ENCODE measurements around the gene PHF21B.
"Not testable (repeated sequence)": the region's sequence is repeated elsewhere in the genome, so short reads cannot be mapped to it uniquely, and the experiment has no call there.

The PHF21B gene

DNA sequence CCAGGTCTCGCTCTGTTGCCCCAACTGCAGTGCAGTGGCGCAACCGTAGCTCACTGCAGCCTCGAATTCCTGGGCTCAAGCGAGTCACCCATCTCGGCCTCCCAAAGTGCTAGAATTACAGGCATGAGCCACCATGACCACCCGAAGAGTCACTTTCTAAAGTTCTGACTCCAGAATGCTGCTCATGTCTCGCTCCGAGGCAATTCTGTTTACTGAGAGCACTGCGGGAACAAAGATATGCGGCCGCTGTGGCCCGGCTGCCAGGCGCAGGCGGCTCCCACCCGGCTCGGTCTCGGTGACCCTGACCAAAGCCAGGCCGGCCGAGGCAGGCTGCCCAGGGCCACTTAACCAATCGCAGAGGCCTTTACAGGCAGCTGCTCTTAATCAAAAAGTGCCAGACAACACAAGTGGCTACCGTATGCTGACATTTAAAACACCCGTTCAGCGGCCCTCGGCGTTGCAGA, 78.7 kb downstream of the PHF21B start:
- no peak for DNase-seq

DNA sequence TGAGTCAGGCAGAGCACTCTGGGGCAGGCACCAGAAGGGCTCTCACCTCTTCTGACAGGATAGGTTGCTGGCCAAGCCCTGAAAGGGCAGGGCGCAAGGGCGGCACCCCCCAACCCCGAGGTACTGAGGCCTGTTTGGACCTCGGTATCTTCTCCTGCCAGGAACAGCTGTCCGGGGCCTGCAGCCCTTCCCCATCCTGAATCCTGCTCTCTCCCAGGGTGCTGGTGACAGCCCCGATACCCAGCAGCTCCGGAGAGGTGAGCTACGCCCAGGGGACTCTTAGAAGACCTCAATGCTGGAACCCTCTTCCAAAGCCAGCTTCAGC, 79.1 kb downstream of the PHF21B start:
- DNase-seq = no peak

DNA sequence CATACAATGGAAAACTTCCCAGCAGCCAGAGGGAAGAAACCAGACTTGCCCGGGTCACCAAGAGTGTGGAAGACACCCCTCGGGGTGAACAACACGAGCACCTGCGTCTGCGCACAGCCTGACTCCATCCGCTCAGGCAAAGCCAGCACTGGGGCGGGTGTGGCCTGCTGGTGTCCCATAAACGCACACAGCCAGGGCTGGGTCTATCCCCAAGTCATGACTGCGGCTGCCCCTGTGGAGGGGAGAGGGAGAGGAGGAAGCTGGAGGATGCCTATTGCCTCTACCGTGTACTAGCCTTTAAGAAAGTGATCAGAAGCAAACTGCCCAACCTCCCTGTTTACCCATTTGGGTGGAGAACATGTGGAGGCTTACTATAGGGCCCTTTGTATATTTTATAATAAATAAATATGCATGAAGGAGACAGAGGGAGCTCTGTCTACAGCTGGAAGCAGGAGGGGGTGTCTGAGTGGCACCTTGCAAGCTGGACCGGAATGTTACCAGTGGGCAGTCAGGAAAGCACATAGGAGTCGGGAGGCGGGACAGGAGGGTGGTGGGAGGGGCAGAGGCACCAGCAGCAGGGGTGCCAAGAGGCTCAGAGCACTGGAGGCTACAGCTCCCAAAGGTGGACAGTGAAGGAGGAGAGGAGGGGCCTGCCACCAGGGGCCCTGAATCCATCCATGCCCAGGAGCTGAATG, 79.6 kb downstream of the PHF21B start:
- DNase-seq = no peak

DNA sequence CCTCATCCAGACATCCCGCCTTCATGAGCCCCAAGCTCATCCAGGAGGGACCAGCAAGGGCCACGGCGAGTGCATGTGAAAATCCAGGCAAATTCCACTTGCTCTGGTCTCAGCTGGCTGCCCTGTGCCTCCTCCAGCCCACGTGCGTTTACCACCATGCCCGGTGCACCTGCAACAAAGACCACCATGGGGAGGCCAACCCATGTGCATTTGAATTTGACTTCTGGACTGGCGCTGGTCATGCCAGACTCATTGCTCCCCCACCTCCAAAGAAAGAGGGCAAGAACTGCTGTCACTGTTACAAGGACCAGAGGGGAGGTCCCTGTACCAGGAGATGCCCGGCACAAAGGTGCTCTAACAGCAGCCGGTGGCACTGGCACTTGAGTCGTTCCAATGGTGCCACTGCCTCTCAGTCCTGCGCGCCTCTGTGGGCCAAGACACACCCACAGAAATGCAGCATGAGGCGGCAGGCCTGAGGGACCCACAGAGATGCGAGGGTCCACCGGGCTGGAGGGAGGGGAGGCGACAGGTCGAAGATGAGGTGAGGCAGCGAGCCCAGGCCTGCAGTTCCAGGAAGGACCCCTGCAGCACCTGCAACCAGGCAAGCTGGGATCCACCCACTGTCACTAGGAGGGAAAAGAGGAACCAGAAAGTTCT, 80.3 kb downstream of the PHF21B start:
- DNase-seq = no peak

DNA sequence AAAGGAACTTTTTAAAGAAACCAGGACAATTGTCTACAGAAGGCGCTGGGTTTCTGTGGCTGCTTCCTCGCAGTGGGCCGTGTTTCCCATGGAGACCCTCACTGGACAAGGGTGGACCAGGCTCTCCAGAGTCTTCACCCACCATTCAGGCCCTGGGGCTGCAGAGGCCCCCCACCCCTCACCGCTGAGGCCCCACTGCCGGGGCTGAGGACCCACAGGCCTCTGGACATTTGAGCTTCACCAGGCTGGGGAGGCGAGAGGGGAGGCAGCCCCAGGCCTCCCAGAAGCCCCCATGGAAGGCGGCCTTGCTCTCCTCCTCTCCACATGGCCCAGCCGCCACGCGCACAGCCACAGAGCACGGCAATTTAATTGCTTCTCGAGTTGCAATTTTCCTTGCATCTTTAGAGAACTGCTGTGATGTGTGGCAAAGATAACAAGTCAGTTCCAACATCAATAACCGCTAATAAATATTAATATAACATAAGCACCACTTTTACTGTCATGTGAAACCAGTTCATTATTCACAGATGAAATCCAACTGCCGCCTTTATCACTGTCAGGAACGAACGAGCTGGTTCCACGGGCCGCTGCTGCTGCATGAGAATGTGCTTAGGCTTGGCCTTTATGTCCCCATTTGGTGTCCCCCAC, 81.0 kb downstream of the PHF21B start:
- no peak for DNase-seq

DNA sequence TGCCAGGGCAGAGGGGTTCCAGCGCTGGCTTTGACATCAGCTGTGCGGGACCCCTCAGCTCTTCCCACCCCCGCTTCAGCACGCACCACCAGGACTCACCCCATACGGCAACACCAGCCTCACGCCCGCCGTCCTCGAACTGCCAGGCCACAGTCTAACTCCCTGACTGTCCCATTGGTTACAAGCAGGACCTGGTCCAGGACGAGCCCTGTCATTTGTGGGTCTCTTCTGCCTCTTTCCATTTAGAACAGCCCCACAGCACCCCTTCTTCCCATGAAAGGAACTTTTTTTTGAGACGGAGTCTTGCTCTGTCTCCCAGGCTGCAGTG, 81.7 kb downstream of the PHF21B start:
- DNase-seq = no peak

DNA sequence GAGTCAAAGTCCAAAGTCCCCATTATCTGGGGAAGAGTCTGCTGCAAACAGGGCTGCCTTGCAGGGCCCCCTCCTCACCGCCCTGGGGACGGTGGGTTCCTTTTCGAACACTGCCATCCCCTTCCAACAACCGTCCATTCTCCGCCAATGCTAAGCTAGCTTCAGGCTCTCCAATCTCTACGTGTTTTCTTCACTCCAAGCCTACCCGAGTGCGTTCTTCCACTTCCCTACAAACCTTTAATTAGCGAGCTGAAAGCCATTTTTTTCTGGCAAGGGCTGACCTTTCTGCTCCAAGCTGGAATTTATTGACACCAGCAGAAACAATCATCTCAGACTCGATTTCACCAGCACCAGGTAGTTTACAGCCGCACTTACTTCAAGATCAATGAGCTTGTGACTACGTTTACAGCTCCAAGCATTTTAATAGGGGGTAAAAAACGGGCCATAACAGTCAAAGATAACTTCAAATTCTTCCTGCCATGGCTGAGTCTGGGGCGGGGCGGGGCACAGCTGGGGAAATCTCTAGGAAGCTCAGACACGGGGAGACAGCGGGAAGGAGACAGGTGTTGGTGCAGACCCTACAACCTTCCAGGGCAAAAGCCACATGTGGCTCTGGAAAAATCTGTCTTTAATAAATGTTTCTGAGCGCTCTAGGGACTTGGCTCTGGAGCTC, 82.2 kb downstream of the PHF21B start:
- DNase-seq = no peak

DNA sequence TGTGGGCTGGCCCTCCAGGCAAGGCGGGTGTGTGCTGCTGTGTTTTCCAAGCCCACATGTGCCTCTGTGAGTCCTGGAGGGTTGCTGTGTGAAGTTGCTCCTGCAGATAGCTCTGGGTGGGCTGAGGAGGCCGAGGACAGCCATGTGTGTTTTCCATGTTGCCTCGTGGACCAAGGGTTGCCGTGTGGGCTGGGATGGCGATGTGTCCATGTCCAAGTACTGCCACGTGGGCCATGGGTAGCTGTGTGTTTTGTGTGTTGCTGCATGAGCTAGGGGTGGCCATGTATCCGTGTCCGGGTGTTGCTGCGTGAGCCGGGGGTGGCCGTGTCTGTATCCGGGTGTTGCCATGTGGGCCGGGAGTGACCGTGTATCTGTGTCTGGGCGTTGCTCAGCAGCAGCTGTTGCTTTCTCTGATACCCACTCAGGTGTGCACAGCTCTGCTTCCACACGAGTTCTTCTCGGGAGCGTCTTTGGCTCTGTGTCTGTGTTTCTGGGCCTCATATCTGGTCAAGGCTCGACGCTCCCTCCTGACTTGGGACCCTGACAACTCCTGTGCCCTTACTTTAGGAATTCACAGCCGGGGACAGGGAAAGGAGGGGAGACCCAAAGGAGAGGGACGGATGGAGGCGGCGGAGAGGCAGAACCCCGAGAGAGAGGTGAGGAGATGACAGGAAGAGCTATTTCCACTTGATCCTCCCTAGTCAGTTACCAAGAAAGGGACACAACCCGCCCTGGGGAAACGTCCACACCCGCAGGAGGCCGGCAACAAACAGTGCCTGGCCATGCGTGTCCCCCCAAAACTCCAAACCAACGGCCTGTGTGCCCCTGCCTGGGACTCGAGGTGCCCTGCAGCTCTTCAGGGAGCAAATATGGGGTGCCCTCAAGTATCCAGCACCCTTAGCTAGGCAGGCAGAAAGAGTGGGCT, 83.1 kb downstream of the PHF21B start:
- no peak for DNase-seq

DNA sequence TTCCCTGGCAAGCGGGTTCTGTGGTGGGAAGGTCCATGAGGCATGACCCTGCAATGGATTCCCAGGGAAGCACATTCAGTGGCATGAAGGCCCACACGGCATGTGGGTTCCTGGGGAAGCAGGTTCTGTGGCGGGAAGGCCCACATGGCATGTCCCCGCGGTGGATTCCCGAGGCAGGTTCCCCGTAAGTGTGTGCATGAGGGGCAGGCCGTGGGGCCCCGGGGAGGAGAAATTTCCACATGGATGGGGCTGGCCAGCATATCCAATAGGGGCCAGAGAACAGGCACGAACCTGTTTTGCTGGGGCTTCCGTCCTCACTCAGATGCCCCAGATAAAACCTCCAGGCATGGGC, 83.7 kb downstream of the PHF21B start:
- no peak for DNase-seq

DNA sequence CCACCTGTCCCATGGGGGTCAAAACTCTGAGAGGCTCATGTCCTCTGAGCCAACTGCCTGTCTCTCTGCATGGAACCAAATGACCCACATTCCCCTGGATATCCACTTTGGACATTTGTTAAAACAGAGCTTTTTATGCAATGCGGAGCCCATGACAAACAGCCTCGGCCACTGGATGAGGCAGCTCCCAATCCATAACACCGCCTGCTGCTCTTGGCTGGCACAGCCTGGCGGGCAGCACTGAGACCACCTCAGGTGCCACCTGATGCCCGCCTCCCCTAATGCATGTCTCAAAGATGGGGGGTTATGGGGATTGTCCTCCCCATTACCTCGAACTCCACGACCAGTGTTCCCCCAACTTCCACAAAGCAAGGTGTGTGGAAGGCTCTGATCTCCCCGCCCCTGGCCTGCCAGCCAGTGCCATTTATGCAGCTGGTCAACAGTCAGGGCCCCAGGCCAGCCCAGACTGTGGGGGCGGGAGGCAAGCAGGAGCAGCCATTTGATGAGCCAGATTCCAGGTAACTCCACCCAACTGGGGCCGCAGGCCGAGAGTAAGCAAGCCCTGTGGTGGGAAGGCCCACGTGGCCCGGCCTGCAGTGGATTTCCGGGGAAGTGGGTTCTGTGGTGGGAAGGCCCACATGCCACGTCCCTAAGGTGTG, 84.2 kb downstream of the PHF21B start:
- DNase-seq = no peak

DNA sequence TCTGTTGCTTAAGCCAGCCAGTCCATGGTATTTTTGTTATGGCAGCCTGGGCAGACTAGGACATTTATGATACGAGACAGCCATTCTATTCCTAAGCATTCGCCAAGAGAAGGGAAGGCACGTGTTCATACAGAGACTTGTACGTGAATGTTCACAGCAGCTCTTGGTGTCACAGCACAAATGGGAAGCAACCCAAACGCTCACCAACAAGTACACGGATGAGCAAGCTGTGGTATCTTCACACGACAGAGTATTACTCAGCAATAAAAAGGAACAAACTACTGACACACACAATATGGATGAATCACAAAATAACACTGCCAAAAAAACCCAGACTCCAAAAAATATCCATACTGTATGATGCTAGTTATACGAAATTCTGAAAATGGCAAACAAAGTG, 85.1 kb downstream of the PHF21B start:
- no peak for DNase-seq

DNA sequence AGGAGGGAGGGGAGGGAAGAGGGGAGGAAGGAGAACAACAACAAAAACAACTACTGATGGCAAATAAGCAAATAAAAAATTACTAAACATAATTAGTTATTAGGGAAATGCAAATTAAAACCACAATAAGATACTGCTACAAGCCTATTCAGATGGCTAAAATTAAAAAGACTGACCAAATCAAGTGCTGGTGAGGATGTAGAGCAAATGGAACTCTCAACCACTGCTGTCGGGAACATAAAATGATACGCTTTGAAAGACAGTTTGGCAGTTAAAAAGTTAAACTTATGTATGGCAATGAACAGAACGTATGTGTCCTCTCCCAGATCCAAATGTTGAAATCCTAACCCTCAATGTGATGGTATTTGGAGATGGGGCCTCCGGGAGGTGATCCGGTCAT, 85.7 kb downstream of the PHF21B start:
- DNase-seq = no peak

DNA sequence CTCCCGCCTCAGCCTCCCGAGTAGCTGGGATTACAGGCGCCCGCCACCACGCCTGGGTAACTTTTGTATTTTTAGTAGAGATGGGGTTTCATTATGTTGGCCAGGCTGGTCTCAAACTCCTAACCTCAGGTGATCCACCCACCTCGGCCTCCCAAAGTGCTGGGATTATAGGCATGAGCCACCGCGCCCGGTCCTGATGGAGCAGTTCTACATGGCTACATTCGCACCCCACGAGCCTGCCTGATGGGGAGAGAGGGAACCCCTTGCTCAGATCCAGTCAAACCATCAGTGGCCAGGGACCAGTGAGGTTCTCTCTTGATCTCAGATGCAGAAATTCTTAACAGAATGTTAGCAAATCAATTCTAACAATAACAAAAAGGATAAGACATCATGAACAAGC, 88.0 kb downstream of the PHF21B start:
- DNase-seq = not testable (repeated sequence)

DNA sequence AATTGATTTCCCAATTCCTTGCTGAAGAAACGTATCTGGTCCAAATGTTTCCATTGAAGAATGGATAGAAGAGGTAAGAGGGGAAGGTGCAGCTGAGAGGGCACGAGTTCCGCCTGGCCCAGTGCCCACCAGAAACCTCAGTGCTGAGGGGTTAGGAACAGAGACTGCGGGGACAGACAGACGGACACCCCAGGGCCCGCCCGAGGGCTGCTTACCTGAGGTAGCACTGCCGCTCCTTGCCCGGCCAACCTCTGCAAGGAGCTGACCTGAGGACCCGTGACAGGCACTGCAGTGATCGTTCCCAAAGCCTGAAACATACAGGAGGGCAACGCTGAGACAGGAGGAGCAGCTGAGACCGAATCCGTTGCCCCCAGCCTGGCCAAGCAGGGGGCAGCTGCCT, 89.6 kb downstream of the PHF21B start:
- no peak for DNase-seq

DNA sequence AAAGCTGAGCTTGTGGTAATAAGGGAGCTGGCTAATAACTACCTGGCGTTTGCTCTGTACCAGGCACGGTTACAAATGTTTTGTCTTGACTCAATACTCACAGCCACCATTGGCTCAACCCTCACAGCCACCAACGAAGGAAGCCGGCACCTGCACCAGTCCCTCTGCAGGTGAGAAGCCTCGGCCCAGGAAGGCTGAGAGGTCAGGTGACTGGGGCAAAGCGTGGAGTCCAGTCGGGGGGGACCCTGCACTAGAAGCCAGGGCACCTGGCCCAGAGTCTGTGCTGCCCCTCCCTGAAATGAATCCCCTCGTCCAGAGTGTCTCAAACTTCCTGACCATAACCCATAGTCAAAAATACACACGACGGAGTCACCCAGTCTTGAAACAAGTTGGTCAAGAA, 90.1 kb downstream of the PHF21B start:
- no peak for DNase-seq

DNA sequence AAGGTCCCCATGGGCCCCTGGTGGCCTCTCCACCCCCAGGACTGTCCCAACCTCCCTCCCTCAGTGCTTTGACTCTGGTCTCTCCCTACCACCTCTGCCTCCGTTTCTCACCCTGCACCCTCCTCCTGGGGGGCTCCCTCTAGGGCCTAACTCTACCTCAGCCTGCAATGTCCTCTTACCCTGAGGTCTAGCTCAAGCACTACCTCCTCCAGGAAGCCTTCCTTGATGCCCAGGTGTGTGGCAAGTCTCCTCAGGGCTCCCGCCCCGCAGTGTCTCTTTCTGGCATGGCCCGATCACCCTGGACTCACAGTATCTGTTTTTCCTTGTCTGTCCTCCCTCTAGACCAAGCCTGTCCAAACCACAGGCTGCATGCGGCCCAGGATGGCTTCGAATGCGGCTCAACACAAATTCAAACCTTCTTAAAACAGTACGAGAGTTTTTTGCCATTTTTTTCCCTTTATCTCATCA, 90.8 kb downstream of the PHF21B start:
- DNase-seq = no peak

DNA sequence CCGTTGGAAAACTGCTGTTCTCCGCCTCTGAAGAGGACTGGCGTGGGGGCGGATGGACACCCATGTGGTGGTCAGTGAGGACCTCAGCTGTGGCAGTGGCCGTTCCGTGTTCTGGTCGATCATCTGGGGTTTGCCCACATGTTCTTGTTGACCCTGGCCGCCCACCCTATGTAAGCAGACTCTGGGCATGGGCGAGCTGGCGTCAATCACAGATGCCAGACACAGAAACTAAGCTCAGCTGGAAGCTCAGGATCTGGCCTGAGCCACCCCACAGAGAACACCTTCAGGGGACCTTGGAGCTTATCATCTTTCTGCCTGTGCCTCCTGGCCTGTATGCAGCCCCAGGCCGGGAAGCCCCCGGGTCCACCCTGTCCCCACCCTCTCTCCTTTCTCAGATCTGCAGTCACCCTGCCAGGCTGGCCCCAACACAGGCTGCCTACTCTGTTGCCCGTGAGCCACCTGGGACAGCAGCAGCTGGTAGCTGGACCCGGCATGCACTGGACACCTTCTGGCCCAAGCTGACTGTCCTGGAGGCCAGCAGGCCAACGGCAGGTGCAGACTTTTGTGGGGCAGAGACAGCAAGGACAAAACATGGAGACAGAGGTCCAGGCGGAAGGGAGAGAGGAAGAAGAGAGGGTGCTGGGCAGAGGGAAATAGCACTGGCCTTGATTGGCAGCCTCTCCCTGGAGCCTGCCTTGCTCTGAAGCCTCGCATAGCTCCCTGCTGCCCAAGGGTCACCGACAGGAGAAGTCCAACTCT, 91.5 kb downstream of the PHF21B start:
- DNase-seq = no peak

DNA sequence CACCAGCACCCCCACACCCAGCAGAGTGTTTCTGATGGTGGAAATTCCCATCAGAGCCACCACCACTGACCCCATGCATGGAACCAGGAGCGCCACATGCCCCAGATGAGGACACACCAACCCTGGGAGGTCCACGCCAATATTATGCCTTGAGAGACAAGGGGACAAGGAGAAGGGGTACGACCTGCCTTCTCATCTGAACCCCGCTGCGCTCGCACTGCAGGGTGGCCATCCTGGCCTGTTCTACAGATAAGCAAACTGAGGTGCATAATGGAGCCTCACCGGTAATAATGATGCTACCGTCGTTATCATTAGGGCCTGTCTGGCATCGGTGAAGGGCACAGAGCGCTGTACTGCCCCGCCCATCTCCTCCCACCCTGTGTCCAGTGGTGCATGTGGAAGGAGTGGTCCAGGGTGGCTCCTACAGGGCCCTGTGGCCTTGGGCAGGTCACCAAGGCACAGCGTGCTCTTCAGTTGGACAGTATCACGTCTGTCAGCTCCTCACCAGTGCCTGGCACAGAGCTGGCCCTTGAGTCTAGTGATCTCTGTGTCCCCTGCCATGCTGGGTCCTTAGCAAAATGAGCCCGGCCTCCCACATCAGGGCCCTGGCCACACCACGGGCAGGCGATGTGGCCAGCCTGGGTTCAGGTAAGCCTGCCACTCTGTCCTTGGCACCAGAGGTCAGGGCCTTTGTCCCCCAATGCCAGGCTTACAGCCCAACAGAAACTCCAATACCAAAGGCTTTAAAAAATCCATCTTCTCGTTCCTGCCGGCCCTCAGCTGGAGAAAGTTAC, 92.2 kb downstream of the PHF21B start:
- no peak for DNase-seq

DNA sequence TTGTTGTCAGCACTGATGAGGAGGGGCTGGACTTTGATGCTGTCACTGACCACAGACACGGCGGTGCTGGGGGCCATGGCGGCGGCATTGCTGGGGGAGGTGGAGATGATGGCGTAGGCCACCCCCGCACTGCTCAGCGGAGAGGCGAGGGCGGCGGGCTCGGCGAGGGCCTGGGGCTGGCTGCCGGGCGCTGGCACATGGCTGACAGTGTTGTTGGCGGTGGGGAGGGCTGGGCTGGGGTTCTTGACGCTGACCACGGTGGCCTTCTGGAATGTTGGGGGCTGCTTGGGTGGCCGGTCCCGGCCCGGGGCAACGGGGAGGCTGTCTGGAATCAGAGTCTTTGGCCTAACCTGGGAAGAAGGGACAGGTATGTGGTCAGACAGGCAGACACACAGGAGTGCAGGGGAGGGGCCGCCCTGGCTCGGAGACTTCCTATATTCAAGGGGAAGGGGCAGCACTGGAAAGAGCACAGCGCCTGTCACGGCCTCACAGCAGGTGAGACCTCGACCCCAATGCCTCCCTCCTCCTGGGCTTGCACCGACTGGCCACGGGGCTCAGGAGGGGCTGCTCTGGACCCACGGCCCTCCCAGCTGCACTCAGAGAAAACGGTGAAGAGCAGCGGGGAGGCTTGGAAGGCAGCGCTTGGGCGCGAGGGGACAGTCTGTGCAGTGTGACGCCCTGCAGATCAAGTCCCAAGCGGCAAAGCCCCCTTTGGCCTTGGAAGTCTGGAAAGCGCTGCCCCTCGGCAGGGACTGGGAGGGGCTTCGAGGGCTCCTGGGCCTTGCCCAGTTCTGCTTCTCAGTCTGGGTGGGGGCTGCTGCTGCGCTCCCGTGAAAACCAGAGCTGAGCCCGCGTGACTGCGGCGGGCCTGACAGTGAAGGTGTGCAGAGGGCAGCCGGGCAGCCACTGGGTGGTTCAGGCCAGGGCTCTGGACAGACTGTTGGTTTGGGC, 93.2 kb downstream of the PHF21B start:
- no peak for DNase-seq

DNA sequence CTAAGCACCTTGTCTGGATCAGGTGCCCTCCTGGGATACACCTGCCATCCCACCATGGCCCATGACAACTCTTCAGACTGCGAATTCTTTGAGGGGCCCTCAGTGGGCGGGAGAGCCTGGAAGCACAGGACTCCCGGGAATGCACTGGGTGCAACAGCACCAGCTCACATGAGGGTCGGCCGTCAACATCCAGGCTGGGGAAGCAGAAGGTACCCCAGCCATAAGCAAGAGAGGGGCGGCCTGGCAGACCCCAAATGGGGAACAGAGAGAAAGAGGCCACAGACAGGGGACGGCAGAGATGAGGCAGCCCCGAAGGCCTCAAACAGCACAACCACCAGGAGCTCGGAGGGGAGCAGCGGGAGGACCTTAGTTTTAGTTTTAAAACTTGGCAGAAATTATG, 94.4 kb downstream of the PHF21B start:
- no peak for DNase-seq
